Karpas-422 (cell line): ENCODE measurements around the gene CSTPP1. TPM values are rescaled to one million over a fixed set of nuclear protein-coding genes. Genes with fewer than 3 reads are reported as not detected.

Source experiments
- DNase-seq: peaks from one replicate; pipeline ENCODE4 v3.0.0-alpha.2; 2015
- H2AFZ ChIP-seq: fragments of 200-600 bp; sonication (generic); 2 replicates; pipeline ENCODE4 v1.6.1; 2014; ENCODE audit warnings: antibody characterized with exemption, low read length, mixed read lengths
- H3K27ac ChIP-seq: fragments of 200-600 bp; sonication (generic); 2 replicates; pipeline ENCODE4 v1.5.1; 2014; ENCODE audit warnings: mild to moderate bottlenecking, low read length, moderate library complexity
- H3K27me3 ChIP-seq: fragments of 200-600 bp; sonication (generic); 2 replicates; pipeline ENCODE4 v1.6.1; 2014; ENCODE audit warnings: low read length, mixed read lengths
- H3K36me3 ChIP-seq: fragments of 200-600 bp; sonication (generic); 2 replicates; pipeline ENCODE4 v1.6.1; 2014; ENCODE audit warnings: low read length, mixed read lengths; ENCODE audit not compliant: insufficient read depth
- H3K4me1 ChIP-seq: fragments of 200-600 bp; sonication (generic); 2 replicates; pipeline ENCODE4 v1.6.1; 2014; ENCODE audit warnings: mild to moderate bottlenecking, low read length, mixed read lengths
- H3K4me2 ChIP-seq: fragments of 200-600 bp; sonication (generic); 2 replicates; pipeline ENCODE4 v1.6.1; 2014; ENCODE audit warnings: low read length, low read depth, mild to moderate bottlenecking; ENCODE audit not compliant: poor library complexity, severe bottlenecking
- H3K4me3 ChIP-seq: fragments of 200-600 bp; sonication (generic); 2 replicates; pipeline ENCODE4 v1.5.1; 2014; ENCODE audit warnings: mild to moderate bottlenecking, antibody characterized with exemption, low read length, mixed read lengths
- H3K79me2 ChIP-seq: fragments of 200-600 bp; sonication (generic); 2 replicates; pipeline ENCODE4 v1.6.1; 2014; ENCODE audit warnings: mild to moderate bottlenecking, low read length, mixed read lengths
- H3K9ac ChIP-seq: fragments of 200-600 bp; sonication (generic); 2 replicates; pipeline ENCODE4 v1.6.0; 2014; ENCODE audit warnings: low read length
- H3K9me2 ChIP-seq: fragments of 200-600 bp; sonication (generic), shearing (Covaris generic); replicated peaks from 2 replicates; pipeline ENCODE4 v1.6.0; 2014; ENCODE audit warnings: mild to moderate bottlenecking, low read length, moderate library complexity; ENCODE audit not compliant: insufficient read depth
- H3K9me3 ChIP-seq: fragments of 300-700, 200-600 bp; sonication (generic); 2 replicates; pipeline ENCODE4 v1.6.1; 2014; ENCODE audit warnings: low read length, mixed read lengths
- H4K20me1 ChIP-seq: fragments of 200-600 bp; sonication (generic); 2 replicates; pipeline ENCODE4 v1.6.1; 2014; ENCODE audit warnings: mild to moderate bottlenecking, antibody characterized with exemption, low read length, low read depth; ENCODE audit not compliant: insufficient read depth
- total RNA-seq: library from RNA; depleted of rRNA; stranded (reverse); fragments of >200 nt; shearing (Covaris generic); gene quantifications from 2 replicates; pipeline ENCODE4 v1.2.3, GENCODE V29; 2014; ENCODE audit warnings: low replicate concordance

Gene CSTPP1
- total RNA-seq, 1 experiment from 2014 or later, result 78.4 TPM

GRCh38 chr11:47131136-47131535, 194.6 kb downstream of the CSTPP1 start:
- no peaks in the 10 kb centered on the region for H4K20me1 ChIP-seq

DNA sequence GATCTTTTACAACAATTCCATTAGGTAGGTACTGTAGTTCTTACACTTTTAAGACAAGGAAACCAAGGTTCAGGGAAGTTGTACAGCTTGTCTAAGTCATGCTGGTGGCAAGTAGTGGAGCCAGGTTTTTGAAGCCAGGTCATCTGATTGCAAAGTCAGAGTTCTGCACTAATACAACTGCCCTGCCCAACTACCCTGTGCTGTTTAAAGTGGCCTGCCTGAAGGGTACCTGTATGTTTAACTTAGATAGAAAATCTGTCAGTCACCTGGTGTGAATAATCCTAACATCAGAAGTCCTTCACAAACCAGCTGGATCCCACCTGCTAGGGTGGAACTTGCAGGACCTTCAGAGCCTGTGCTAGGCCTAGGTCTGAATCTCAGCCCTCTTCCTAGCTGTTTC, 195.9 kb downstream of the CSTPP1 start:
- no peak overlapping the region for H3K4me2 ChIP-seq
- H3K4me1 ChIP-seq, result peaks cover 38% of the 10 kb centered on the region
- no peaks in the 10 kb centered on the region for H3K9me3 ChIP-seq
- H3K27me3 ChIP-seq, result no peaks in the 10 kb centered on the region
- H2AFZ ChIP-seq, result no peak overlapping the region
- H3K79me2 ChIP-seq, result no peaks in the 10 kb centered on the region
- no peak overlapping the region for H3K4me3 ChIP-seq
- no peak overlapping the region for H3K9ac ChIP-seq
- no peaks in the 10 kb centered on the region for H3K9me2 ChIP-seq
- H3K27ac ChIP-seq, result peak overlapping the region; percentile 26; the same call in 1 of the 2 replicates
- H4K20me1 ChIP-seq, result no peaks in the 10 kb centered on the region
- no peak for DNase-seq
- H3K36me3 ChIP-seq, result no peaks in the 10 kb centered on the region

More at GRCh38 chr11:47131136-47131535, 194.6 kb downstream of the CSTPP1 start:
- H2AFZ ChIP-seq, result no peak overlapping the region
- H3K4me3 ChIP-seq, result no peak overlapping the region
- no peaks in the 10 kb centered on the region for H3K79me2 ChIP-seq
- no peak overlapping the region for H3K9ac ChIP-seq
- H3K4me2 ChIP-seq, result no peak overlapping the region
- no peaks in the 10 kb centered on the region for H3K27me3 ChIP-seq
- H3K9me3 ChIP-seq, result no peaks in the 10 kb centered on the region
- peak overlapping the region; percentile 45 for H3K27ac ChIP-seq
- H3K4me1 ChIP-seq, result peaks cover 45% of the 10 kb centered on the region
- DNase-seq, result no peak
- no peaks in the 10 kb centered on the region for H3K9me2 ChIP-seq
- H3K36me3 ChIP-seq, result no peaks in the 10 kb centered on the region

GRCh38 chr11:47132981-47133380, 196.4 kb downstream of the CSTPP1 start:
- Histone ChIP-seq H3K36me3 (no peaks in the 10 kb centered on the region), H4K20me1 (no peaks in the 10 kb centered on the region), H3K79me2 (no peaks in the 10 kb centered on the region), H3K9me2 (no peaks in the 10 kb centered on the region), H3K27me3 (no peaks in the 10 kb centered on the region), H3K9me3 (no peaks in the 10 kb centered on the region), H2AFZ (no peak overlapping the region), H3K27ac (no peak overlapping the region), H3K4me1 (peaks cover 38% of the 10 kb centered on the region), H3K4me2 (no peak overlapping the region), H3K4me3 (no peak overlapping the region), H3K9ac (no peak overlapping the region)
- no peak for DNase-seq

- H3K4me3 ChIP-seq, result no peak overlapping the region
- H4K20me1 ChIP-seq, result no peaks in the 10 kb centered on the region
- peaks cover 28% of the 10 kb centered on the region for H3K4me1 ChIP-seq
- DNase-seq, result no peak
- H3K9me2 ChIP-seq, result no peaks in the 10 kb centered on the region
- H3K27me3 ChIP-seq, result no peaks in the 10 kb centered on the region
- no peaks in the 10 kb centered on the region for H3K9me3 ChIP-seq
- no peak overlapping the region for H3K4me2 ChIP-seq
- no peak overlapping the region for H3K9ac ChIP-seq
- H3K36me3 ChIP-seq, result no peaks in the 10 kb centered on the region
- peak overlapping the region; percentile 36; the same call in 1 of the 2 replicates for H3K27ac ChIP-seq
- no peak overlapping the region for H2AFZ ChIP-seq
- no peaks in the 10 kb centered on the region for H3K79me2 ChIP-seq
Measured at GRCh38 chr11:47136327-47136726, 199.8 kb downstream of the CSTPP1 start.

DNA sequence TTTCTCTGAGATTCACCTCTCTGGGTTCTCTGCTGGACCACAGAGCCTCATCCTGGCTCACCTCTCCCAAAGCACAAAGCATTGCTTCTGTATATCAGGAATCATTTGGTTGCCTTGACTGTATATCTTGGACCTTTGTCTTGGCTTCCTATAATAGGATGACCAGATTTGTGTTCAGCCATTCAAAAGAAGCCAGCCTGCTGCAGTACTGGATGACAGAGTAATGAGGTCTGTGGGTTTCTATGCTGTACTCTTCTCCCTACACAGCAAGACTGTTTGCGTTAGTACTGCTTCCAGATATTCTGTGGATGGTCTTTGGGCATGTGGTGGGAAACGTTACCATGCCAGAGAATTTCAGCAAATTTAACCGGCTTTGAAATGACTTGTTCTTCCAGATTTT, 200.4 kb downstream of the CSTPP1 start:
- Histone ChIP-seq H3K9ac (no peak overlapping the region), H3K4me2 (no peak overlapping the region), H3K27ac (peak overlapping the region; percentile 36; the same call in 1 of the 2 replicates), H3K4me3 (no peak overlapping the region), H4K20me1 (no peaks in the 10 kb centered on the region), H3K36me3 (no peaks in the 10 kb centered on the region), H3K4me1 (peaks cover 28% of the 10 kb centered on the region), H3K27me3 (no peaks in the 10 kb centered on the region), H3K79me2 (no peaks in the 10 kb centered on the region), H3K9me3 (no peaks in the 10 kb centered on the region), H2AFZ (no peak overlapping the region), H3K9me2 (no peaks in the 10 kb centered on the region)
- no peak for DNase-seq

DNA sequence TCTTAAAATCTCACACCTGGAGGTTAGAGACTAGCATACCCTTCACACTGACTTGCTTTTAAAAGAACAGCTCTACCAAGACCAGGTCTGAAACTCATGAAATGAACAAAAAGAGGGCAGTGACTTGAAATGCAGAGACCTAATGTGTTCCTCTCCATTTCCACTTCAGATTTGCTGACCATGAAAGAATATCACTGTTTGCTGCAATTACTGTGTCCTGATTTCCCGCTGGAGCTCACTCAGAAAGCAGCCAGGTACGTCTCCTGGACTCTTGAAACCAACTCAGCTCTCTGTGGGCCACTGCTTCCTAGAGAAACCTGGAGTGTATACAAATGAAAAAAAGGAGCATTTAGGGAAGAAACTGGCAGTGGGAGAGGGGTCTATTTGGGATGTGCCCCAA, 200.9 kb downstream of the CSTPP1 start:
- no peak overlapping the region for H2AFZ ChIP-seq
- no peak overlapping the region for H3K4me2 ChIP-seq
- no peak overlapping the region for H3K9ac ChIP-seq
- H3K79me2 ChIP-seq, result no peaks in the 10 kb centered on the region
- DNase-seq, result no peak
- no peaks in the 10 kb centered on the region for H3K36me3 ChIP-seq
- H3K9me2 ChIP-seq, result no peaks in the 10 kb centered on the region
- H3K4me1 ChIP-seq, result peaks cover 32% of the 10 kb centered on the region
- H3K4me3 ChIP-seq, result no peak overlapping the region
- no peaks in the 10 kb centered on the region for H3K27me3 ChIP-seq
- H3K9me3 ChIP-seq, result no peaks in the 10 kb centered on the region
- H4K20me1 ChIP-seq, result no peaks in the 10 kb centered on the region
- H3K27ac ChIP-seq, result peak overlapping the region; percentile 25; the same call in 1 of the 2 replicates

DNA sequence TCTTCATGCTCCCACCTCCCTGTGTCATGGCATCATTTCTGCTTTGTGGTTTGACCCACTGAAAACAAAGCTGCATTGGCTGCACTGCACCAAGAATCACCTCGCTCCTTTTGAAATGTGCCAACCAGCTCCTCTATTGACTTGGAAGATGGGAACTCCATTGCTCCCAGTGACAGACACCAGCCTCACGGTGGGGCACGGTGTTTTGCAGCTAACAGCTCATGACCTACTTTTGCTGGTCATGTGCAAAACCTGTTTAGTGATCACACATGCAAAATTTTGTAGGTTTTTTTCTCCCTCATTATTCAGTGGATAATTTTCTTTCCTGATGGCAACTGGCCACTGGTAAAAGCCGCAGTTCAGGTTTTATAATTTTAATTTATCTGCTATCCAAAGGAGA, 203.3 kb downstream of the CSTPP1 start:
- H2AFZ ChIP-seq, result no peak overlapping the region
- H3K4me3 ChIP-seq, result no peak overlapping the region
- H3K79me2 ChIP-seq, result no peaks in the 10 kb centered on the region
- no peak overlapping the region for H3K9ac ChIP-seq
- no peaks in the 10 kb centered on the region for H3K36me3 ChIP-seq
- H3K27me3 ChIP-seq, result no peaks in the 10 kb centered on the region
- H3K9me2 ChIP-seq, result no peaks in the 10 kb centered on the region
- H3K4me1 ChIP-seq, result peaks cover 20% of the 10 kb centered on the region
- DNase-seq, result no peak
- H3K27ac ChIP-seq, result no peak overlapping the region
- no peaks in the 10 kb centered on the region for H3K9me3 ChIP-seq
- H4K20me1 ChIP-seq, result no peaks in the 10 kb centered on the region
- H3K4me2 ChIP-seq, result no peak overlapping the region

GRCh38 chr11:47143322-47143721, 206.8 kb downstream of the CSTPP1 start:
- Histone ChIP-seq H3K79me2 (no peaks in the 10 kb centered on the region), H3K9ac (no peak overlapping the region), H3K9me2 (no peaks in the 10 kb centered on the region), H3K27me3 (no peaks in the 10 kb centered on the region), H2AFZ (no peak overlapping the region), H3K27ac (0 out of 2 replicates have a peak overlapping the region, but pooled peaks have one; percentile 9), H3K9me3 (no peaks in the 10 kb centered on the region), H3K36me3 (no peaks in the 10 kb centered on the region), H3K4me2 (no peak overlapping the region), H3K4me3 (no peak overlapping the region), H4K20me1 (no peaks in the 10 kb centered on the region), H3K4me1 (peaks cover 16% of the 10 kb centered on the region)
- no peak for DNase-seq

DNA sequence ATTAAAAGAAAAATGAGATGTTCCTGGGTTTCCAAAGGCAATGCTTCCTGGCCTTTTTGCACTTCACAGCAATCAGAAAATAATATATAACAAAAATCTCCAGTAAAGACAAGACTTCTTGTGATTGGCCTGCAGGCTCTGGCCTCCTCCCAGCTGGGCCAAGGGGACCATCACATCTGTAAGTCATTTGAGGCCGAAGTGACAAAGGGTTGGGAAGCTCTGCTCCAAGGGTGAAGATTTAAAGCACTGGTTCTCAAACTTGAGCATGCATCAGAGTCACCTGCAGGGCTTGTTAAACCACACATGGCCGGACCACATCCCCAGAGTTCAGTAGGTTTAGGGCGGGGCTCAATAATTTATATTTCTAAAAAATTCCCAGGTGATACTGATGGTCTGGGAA, 208.0 kb downstream of the CSTPP1 start:
- H2AFZ ChIP-seq, result no peak overlapping the region
- no peak overlapping the region for H3K27ac ChIP-seq
- DNase-seq, result no peak
- no peak overlapping the region for H3K4me3 ChIP-seq
- H3K4me1 ChIP-seq, result peaks cover 22% of the 10 kb centered on the region
- H3K4me2 ChIP-seq, result no peak overlapping the region
- H4K20me1 ChIP-seq, result no peaks in the 10 kb centered on the region
- H3K36me3 ChIP-seq, result no peaks in the 10 kb centered on the region
- no peak overlapping the region for H3K9ac ChIP-seq
- no peaks in the 10 kb centered on the region for H3K79me2 ChIP-seq
- no peaks in the 10 kb centered on the region for H3K9me2 ChIP-seq
- H3K27me3 ChIP-seq, result no peaks in the 10 kb centered on the region
- no peaks in the 10 kb centered on the region for H3K9me3 ChIP-seq
